GM21381 (cell line): ENCODE results near the gene MTG1.

Source experiments
- ATAC-seq: cut with Tn5 transposase; IDR thresholded peaks from one replicate; pipeline ENCODE4 v1.9.1; 2021; ENCODE audit warnings: mild to moderate bottlenecking, moderate library complexity; ENCODE audit not compliant: unreplicated experiment

MTG1 gene

DNA sequence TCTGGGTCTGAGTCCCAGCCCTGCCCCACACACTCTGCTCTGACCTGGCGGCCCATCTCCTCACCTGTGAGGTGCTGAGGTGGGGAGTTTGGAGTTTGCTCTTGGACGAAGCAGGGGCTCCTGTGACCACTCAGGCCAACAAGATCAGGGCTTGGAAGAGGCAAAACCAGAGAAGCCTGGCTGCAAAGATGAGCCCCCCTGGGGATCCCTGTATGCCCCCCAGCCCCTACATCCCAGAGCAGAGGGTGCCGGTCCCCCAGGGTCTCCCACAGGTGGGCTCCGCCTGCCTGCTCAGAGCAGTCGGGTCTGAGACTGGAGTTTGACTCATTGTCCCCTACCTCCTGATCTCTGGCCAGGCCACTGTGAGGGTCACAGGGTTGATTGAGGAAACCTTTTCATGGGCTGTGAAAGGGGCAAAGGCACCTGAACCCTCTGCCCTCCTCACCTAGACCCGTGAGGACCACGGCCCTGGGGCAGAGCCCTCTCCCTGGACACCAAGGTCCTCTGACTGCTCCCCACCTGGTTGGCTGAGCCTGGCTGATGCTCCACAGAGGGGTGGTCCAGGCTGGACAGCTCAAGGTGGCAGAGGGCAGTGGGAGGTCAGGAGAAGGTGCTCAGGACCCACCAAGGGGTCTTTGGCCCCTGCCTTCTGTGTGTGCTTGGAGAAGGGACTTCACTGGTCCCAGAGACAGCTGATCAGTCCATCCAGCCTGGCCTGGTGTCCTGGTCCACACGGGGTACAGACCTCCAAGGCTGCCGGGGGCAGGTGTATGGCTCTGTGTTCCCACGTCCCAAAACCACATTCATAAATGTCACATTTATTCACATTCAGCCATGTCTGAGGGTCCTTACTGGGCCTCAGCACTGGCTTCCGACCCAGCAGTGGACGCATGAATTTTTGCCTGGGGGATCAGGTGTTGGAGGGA lies 50.6 kb downstream of the MTG1 start:
- no peak for ATAC-seq

GRCh38 chr10:133445268-133445732 lies 51.3 kb downstream of the MTG1 start:
- no peak for ATAC-seq

GRCh38 chr10:133445751-133446708 lies 52.1 kb downstream of the MTG1 start:
- ATAC-seq, result no peak

GRCh38 chr10:133446979-133447378 lies 53.0 kb downstream of the MTG1 start:
- no peak for ATAC-seq

GRCh38 chr10:133448120-133448519 lies 54.2 kb downstream of the MTG1 start:
- no peak for ATAC-seq

- no peak for ATAC-seq
These were observed 57.4 kb downstream of the MTG1 start for GRCh38 chr10:133451346-133451745.

GRCh38 chr10:133452453-133452852 lies 58.5 kb downstream of the MTG1 start:
- ATAC-seq, result no peak

DNA sequence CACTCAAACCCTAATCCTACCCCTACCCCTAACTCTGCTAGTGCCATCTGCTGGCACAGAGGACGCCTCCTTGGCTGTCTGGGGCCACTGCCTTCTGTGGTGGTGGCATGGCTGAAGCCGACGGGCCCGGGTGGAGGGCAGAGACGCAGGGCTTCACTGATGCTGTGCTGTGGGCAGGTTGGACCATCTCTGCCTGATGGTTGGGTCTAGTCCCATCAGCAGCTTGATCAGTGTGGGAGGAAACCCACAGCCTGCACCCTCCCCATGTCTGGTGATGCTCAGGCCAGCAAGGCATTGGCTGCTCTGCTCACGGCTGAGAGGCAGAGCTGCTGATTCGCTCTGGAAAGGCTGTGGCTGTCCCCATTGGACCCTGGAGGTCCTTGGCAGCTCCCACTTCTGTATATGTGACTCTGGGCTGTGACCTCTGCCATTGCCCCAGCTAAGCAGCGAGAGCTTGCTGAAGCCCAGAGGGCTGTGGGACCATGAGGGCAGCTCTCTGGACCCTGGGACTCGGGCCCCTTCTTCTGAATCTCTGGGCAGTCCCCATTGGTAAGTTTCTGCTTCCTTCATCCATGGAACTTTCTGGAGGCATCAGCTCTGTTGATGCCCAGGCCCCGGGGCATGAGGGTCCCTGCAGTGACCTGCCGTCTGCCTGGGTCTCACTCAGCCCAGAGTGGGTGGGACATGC lies 59.7 kb downstream of the MTG1 start, which contains the start of gene SCART1:
TSS of gene SCART1 (plus strand) at position 430 of the 688 bp plus-strand sequence. CDS start at position 483, 53 bp downstream.
- ATAC-seq, result no peak

DNA sequence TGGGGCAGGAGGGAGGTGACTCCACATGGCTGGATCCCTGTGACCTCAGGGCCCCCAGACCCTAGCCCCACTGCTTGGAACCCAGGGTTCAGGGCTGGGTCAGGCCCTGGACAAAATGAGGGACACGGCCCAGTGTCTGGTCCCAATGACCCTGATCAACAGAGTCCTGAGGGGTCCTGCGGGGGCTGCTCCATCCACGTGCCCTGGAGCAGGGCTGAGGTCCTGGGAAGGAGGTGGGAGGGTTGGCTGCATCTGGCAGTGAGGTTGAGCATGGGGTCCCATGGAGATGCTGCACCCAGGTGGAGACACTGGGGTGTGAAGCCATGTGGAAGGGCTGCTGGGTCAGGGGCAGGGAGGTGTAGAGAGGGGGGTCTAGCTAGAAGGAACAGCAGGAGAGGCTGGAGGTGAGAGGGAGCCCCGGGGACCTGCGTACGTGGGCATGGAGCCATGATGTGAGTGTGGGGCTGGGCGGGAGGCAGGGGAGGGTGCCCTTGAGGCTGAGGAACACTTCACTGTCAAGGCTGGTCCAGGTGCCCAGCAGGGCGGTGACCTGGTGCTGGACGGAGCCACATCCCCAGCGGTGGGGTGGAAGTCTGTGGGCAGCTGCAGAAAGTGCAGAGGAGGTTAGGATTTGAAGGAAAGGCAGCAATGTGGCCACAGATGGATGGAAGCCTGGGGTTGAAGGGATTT lies 60.4 kb downstream of the MTG1 start:
- no peak for ATAC-seq

- no peak for ATAC-seq
These were observed 61.2 kb downstream of the MTG1 start for GRCh38 chr10:133455196-133455595.

GRCh38 chr10:133455611-133456031 lies 61.7 kb downstream of the MTG1 start:
- ATAC-seq, result no peak

DNA sequence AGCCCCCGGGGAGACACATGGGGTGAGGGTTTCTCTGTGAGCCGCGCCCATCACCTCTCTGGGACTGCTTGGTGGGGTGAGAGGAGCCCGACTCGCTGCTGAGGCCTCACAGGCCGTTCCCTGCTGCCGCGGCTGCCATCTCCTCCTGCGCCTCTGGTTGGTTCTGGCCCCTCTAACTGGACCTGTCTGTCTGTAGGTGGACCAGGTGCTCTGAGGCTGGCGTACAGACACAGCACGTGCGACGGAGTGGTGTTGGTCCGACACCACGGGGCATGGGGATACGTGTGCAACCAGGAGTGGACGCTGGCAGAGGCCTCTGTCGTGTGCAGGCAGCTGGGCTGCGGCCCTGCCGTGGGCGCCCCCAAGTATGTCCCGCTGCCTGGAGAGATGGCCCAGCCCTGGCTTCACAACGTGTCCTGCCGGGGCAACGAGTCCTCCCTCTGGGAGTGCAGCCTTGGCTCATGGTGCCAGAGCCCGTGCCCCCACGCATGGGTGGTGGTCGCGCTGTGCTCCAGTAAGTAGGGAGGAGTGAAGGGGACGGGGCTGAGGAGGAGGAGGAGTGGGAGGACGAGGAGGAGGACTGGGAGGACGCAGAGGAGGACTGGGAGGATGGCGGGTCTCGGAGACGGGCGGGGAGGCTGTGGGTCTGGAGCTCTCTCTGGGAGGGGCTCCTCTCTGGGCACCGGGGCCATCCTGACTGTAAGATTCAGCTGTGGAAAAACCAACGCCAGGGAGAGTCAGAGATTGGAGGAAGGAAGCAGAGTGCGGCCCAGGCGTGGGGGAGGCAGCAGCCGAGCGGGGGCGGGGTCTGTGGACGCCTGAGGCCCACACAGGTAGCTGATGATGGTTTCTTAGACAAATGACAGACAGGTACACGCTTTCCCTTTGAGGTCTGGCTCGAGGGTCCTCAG lies 62.3 kb downstream of the MTG1 start:
- no peak for ATAC-seq

- ATAC-seq, result no peak
These were observed 63.3 kb downstream of the MTG1 start for GRCh38 chr10:133457100-133457841.

DNA sequence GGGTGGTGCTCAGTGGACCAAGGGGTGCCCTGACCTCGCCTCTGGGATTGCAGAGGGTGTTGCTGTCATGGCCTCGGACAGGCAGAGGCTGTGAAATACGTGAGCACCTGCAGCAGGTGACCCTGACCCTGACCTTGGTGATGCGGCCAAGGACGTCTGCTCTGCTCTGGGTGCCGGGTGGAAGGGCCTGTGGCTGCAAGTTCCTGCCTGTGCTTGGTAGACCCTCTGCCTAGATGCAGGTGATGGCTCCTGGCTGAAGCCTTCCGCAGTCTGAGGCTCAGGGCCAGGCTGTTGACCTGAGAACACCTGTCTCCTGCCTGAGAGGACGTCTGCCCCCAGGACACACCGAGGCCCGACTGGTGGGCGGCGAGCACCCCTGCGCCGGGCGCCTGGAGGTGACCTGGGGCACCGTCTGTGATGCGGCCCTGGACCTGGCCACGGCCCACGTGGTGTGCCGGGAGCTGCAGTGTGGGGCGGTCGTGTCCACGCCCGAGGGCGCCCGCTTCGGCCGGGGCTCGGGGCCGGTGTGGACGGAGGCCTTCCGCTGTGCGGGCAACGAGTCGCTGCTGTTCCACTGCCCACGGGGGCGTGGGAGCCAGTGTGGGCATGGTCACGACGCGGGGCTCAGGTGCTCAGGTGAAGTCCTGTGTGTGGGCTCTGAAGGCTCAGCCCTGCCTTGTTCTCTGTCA lies 64.2 kb downstream of the MTG1 start:
- no peak for ATAC-seq

GRCh38 chr10:133458710-133459453 lies 64.9 kb downstream of the MTG1 start:
- no peak for ATAC-seq

DNA sequence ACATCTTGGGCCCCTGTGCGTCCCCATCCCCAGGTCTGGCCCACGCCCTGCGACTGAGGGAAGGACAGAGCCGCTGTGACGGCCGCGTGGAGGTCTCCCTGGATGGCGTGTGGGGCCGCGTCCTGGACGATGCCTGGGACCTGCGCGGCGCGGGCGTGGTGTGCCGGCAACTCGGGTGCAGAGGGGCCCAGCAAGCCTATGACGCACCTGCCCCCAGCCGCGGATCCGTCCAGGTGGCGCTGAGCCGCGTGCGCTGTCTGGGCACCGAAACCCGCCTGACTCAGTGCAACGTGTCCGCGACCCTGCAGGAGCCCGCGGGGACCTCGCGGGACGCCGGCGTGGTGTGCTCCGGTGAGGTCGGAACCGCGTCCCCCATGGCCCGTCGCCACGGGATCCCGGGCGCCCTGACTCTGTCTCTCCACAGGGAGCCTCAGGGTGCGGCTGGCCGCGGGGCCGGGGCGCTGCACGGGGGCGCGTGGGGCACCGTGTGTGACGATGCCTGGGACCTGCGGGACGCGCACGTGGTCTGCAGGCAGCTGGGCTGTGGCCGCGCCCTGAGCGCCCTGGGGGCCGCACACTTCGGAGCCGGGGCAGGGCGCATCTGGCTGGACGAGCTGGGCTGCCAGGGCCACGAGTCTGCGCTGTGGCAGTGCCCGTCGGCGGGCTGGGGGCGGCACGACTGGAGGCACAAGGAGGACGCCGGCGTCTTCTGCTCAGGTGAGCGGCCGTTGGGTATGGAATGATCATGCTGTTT lies 65.7 kb downstream of the MTG1 start:
- no peak for ATAC-seq
